GM18858 (cell line): ENCODE measurements around the gene FSHB.
"Not testable (repeated sequence)": the region's sequence is repeated elsewhere in the genome, so short reads cannot be mapped to it uniquely, and the experiment has no call there.

ENCODE experiments used
- ATAC-seq: cut with Tn5 transposase; IDR thresholded peaks from one replicate; pipeline ENCODE4 v1.9.1; 2021; ENCODE audit not compliant: unreplicated experiment

Gene FSHB

DNA sequence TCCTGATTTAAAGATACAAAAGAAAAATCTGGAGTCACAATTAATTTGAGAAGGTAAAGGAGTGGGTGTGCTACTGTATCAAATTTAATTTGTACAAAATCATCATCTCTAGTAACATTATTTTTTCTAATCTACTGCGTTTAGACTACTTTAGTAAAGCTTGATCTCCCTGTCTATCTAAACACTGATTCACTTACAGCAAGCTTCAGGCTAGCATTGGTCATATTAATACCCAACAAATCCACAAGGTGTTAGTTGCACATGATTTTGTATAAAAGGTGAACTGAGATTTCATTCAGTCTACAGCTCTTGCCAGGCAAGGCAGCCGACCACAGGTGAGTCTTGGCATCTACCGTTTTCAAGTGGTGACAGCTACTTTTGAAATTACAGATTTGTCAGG lies at the start of gene FSHB:
Gene FSHB (plus strand): TSS at position 301 of the 400 bp plus-strand sequence. CDS start 889 bp downstream, outside the sequence.
- no peak for ATAC-seq

DNA sequence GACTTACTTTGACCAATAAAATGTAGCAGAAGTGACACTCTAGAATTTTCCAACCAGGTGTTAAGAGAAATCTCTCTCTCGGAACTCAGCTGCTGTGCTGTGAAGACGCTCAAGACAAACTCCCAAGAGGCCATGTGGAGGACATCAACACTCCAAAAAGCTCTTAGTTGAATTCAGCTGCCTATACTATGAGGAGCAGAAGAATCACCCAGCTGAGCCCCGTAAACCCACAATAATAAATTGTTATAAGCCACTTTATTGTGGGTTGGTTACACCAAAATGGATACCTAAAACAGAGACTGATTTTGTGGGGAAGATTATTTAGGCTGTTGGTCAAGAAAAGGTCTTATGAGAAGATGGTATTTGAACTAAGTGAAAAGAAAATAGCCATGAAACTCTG lies 44.1 kb upstream of the FSHB start:
- no peak for ATAC-seq

DNA sequence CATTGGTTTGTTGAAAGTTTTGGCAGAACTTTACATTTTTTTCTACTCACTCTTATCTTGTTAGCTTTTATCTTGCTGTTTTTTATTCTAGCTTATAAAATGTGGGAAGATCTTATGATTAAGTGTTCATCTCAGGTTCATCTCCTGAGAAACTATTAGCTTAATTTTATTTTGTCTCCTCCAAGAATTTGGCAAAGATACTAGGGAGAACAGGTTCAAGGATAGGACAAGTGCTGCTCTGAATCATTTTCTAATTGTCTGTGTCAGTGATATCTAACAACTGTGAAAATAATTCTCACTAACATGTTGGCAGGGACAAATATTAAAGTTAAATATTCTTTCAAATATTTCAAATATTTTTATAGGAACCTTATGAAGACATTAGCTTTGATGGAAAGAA lies 38.2 kb upstream of the FSHB start:
- no peak for ATAC-seq

DNA sequence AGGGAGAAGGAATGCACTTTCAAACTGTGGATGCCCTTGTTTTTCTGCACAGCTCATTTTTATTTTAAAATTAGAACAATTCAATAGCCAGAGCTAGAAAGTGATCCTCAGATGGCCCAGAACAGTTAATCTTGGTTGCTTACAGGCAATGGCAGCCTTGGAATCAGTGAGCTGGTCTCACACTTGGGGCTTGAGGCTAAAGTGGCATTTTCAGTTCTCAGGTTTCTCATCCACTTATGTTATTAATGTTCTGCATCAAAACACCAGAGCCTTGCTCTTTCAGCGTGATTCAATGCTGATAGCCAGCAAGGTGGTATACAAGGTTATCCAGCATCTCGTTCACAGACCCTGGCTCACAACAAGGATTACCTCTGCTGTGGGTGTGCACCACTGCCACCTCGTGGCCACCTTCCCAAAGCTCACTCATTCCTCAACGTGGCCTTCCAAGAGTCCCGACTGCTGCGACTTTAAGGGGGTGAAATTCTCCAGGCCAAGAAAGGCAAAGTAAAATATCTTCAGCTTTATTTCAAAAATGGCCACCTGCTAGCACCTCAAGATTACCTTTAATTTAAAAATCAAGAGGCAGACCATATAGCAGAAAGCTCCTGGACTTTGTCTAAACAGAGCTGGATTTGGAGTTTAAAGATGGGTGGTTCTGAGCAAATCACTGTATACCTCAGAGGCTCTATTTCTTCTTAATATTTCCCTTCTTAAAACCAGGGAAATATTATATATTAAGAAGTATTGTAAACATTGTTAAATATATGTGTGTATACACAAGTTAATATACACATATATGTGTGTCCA lies 34.2 kb upstream of the FSHB start:
- ATAC-seq: peak; percentile 94

DNA sequence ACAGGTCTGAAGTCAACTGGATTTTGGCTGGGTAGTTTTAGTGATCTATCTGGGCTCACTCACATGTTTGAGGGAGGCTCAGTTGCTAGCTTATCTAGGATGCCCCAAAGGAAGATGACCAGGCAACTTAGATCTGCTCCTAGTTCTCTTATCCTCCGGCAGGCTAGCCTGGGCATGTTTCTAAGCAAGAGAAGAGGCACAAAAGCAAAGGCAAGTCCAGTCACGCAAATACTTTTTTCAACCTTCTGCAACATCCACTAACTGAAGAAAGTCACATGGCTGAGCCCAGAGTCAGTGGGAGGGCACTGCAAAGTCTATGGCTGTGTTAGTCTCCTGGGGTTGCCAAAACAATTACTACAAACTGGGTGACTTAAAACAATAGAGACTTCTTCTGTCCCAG lies 32.9 kb upstream of the FSHB start:
- no peak for ATAC-seq

DNA sequence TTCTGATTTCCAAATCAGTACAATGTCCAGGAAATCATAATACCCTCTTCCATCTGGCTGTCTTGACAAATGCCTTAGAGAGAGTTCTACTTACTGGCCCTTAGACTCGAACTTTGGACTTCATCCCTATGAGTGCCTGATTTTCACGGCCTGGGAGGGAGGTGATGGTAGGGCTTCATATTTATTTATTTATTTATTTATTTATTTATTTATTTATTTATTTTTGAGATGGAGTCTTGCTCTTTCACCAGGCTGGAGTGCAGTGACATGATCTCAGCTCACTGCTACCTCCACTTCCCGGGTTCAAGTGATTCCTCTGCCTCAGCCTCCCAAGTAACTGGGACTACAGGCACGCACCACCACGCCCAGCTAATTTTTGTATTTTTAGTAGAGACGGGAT lies 27.8 kb upstream of the FSHB start:
- ATAC-seq: not testable (repeated sequence)

DNA sequence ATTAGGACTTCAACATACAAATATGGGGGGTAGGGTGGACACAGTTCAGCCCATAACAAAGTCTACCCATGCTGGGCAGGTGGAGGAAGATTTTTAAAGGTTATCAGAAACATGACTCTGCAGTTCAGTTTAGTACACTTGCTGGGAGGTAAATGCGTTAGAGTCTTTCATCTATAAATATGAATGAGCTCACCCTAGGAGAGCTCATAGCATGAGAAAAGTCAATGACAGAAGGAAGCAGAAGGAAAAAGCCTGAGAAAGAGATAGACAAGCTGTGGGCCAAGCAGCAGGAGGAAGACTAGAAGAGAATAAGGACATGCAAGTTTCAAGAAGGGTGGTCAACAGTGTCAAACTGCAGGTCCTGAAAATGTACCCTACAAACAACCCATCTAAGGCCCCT lies 27.0 kb upstream of the FSHB start:
- ATAC-seq: no peak

DNA sequence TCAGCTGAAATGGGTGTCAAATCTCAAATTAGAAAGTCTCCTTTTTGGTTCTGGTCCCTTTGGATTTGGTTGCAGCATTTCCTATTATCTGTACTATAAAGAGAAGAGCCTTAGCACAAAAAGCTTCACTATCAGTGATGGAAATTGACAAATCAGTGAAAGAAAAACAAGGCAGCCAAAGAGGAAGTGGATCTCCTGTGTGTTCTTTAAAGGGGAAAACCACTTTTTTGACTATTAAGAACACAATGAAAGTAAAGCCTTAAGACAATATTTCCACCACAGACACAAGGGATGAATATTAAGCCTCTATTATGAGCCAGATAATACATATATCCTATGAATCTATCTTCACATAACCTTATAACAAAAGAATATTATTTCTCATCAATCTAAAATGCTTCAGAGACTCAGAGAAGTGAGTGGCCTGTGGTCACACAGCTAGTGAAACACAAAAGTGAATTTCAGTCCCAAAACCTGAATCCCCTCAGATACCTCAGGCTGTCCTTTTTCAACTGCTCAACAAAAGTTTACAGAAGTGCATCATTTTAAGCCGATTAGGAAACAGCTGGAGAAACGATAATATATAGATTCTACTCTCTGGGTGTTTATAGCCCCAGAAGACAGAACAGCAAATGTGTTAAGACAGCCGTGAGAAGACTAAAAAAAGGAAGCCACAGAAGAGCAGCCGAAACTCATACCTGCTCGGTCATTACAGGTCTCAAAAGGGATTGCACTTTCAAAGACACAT lies 24.4 kb upstream of the FSHB start:
- ATAC-seq: peak; percentile 85

DNA sequence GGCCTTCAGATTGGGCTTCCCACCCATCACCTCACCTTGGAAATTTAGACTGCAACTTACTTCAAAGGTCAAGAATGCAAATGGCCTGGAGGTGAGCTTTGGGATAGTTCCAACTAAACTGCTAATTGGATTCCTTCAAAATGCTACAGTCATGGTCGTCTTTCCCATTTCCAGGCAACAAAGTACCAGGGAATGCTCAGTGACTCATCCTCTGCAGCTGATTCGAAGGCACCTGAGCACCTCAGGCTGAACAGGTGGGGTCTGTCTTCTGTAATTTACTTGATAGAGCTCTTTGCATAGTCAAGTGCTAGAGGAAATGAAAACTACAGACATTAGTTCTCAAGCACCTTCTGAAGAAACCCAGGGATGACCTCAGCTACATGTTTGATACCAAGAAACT lies 20.5 kb upstream of the FSHB start:
- ATAC-seq: no peak

DNA sequence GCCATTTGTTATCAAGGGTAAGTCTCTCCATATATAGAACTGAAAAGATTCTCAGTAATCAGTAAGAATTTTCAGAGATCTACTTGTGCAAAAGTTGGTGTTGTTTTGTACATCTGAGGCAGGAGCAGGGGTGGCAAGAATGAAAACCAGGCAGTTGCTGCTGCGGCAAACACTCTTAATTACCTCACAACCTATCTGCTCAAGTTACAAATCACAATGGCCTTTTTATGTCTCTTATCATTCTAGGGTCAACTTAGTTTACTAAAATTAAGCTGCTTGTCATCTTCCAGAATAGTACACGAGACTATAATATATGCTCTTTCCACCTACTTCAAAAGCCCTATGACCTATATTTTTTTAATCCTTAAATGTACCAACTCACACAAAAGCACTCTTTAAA lies 14.3 kb upstream of the FSHB start:
- ATAC-seq: no peak

DNA sequence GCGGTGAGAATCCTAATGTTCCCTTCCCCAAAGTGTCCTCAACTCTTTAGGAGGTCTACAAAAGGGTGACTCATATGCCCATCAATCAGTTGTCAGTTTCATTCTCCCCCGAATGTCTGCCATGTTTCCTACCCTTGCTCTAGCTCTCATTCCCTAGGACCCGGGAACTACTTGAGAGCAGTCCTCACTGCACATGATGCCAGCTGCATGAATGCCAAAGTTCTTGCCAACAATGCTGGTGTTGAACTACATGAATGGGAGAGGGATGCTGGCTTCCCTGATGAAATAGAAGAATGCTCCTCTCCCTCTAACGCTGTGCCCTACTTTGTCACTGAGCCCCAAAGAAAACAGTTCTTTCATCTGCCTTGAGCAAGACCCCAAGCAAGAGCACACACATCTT lies 12.5 kb upstream of the FSHB start:
- no peak for ATAC-seq

DNA sequence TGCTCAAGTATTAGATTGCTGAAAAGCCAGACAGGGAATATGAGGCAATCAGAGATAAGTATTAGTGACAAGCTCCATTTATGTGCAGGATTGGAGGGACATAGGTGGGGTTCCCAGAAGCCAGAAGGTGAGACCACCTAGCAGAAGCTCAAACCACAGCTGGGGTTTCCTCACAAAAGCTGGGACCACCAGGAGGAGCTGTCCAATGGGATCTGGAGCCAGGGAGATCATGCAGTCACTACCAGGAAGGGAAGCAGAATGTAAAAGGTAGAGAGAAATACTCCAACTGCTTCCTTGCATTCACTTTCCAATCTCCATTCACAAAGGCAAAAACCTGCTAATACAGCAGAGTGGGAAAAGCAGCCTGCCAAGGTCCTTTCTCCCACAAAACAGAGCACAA lies 5.2 kb upstream of the FSHB start:
- no peak for ATAC-seq

DNA sequence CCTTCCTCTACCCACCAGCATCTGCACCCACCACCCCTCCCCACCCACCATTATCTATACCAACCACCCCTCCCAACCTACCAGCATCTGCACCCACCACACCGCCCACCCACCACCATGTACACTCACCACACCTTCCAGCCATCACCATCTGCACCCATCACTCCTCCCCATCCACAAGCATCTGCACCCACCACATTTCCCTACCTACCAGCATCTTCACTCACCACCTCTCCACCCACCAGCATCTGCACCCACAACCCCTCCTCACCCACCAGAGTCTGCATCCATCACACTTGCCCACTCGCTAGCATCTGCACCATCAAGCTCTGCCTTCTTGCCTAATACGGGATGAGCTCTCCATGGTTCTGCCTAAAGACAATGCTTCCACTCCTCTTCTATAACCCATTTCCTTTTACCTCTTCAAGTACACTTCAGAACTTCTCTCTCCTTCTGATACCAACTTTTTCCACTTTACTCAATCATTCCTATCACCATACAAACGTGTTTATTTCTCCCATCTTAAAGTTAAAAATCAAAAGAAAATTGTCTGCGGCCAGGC lies 2.4 kb upstream of the FSHB start:
- no peak for ATAC-seq

DNA sequence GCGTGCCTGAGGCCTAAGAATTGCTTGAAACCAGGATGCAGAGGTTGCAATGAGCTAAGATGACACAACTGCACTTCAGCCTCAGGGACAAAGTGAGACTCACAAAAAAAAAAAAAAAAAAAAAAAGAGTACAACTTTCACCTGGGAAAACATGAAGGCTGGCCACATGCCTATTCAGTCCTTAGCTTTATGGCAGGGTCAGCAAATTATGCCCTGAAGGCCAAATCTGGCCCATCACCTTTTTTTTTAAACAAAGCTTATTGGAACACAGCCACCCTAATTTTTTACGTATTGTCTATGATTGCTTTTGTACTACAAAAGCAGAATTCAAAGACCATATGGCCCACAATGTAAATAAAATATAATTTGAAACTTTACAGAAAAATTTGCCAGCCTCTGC lies 8.2 kb downstream of the FSHB start:
- ATAC-seq: no peak

DNA sequence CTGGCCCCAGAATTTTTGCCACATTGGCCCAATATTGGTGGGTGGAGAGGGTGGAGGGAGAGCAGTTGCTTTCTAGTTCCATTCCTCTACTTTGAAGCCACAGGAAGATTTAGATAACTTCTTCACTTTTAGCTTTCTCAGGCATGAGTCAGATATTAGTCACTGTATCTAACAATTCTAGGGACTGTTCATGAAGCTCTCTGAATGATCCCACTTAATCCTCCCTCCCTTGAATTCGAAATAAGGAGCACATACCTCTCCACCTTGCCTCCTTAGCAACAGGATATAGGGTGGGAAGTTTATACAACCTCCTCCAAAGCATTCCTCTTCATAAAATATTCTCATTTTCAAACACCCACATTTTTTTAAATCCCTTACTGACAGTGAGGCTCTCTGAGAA lies 13.5 kb downstream of the FSHB start:
- no peak for ATAC-seq

DNA sequence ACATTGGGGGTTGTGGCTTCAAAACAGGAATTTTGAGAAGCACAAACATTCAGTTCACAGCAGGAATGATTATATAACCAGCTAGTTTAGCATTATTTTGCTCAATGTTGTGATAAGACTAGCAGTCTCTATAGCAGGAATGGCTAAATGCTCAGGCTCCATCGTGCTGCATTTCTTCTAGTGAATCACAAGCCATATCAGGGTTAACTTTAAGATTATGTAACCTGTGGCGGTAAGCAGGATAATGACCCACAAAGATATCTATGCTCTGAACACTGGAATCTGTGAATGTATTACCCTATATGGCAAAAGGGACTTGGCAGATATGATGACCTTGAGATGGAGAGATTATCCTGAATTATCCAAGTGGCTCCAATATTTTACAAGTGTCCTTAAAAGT lies 14.8 kb downstream of the FSHB start:
- no peak for ATAC-seq

DNA sequence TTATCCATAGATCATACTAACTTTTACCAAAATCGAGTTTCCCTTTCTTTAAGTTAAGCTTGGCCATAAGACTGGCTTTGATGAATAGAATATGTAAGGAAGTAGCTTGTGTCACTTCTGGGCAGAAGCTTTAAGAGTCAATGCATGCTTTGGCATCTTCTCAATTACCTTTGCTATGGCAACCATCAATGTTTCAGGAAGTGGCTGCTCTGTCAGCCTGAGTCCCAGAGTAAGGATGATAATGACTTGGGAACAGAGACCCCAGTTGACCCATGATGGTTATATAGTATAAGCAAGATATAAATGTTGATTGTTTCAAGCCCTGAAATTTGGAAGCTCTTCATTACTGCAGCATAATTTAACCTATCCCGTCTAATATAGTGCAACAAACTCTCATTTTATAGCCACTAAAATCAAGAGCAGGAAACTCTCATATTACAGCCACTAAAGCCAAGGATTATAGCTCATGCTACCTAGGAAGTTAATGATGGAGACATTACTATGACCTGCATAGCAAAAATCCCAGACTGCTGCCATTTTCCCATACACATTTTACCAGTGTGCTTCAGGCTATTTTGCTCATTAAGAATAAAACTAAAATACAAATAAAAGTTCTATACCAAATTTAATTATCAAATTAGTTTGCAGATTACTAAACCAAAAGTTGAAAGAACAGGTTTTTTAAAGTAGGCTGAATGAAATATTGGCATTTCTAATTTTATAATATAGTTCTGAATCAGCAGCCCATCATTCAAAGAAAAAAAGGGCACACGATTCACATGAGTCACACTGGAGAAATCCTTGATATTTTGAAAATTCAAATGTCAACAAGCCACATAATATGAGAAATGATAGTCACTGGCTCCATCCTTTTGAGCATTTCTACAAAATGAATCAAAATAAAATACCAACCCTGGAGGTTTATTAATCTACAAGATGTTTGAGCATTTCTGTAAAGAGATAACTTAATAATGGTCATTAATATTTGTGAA lies 23.8 kb downstream of the FSHB start:
- ATAC-seq: no peak

DNA sequence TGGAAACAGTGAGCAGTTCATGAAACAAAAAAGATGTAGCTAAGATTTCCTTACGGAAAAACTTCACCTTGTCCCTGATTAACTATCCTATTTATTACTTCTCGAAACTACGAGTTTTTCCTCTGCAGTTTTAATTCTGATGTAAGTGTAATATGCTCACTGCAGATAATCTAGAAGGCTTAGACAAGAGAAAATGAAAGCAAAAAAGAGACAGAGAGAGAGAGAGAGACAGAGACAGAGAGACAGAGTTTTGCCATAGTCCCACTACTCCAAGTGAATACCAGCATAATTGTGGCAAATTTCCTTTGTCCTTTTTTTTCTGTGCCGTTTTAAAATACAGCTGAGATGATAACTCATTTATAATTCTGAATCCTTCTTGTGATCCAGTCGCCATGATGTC lies 24.8 kb downstream of the FSHB start:
- no peak for ATAC-seq

DNA sequence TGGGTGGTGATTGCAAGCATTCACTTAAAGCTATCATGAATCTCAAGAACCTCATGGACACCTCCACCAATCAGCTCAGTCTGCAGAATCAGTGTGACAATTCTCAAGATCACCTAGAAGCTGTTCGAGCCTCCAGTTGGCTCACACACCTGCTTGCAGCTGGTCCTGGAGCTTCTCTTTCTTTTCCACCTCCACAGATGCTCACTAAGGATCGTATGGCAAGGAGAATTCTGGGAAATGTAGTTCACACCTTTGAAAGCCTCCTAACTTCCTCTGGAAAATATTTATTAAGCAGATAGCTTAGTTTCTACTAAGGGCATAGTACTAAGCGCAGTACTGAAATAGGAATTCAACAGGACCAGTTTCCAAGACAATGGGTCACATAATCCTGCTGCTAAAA lies 26.2 kb downstream of the FSHB start:
- ATAC-seq: no peak

DNA sequence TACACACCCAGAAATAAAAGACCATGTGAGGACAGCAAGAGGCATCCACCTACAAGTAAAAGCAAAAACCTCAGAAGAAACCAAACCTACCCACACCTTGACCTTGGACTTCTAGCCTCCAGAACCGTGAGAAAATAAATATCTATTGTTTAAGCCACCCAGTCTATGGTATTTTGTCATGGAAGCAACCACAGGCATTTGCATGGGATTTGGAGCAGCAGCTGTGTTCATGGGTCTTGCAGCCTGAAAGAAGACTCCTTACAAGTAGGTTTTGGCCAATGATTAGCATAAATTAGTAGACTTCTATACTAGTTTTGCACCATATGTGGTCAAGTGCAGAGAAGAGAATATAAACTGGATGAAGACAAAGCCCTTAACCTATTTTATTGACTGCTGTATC lies 27.9 kb downstream of the FSHB start:
- ATAC-seq: no peak

DNA sequence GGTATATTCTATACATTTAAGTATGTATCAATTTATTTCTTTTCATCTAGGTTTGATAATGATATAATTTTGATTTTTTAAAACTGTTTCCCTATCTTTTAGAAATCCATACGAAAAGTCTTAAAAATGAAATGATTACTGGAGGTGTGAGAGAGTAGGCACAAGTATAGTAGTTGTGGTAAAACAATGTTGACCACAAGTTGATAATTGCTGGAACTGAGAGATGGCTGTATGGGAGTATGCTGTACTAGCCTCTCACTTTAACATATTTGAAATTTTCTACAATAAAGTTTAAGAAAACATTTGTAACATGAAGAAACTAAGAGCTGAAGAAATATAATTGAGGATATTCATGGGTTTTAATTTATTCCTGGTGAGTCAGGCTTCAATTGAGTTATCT lies 30.0 kb downstream of the FSHB start:
- peak; percentile 79 for ATAC-seq
